ENCODE data around the gene RAD51B.

- TF ChIP-seq FOXP4 (CRISPR knock-in tag; IDR thresholded peaks at IDR 0.05) (no peak), CTCF (CRISPR knock-in tag; IDR thresholded peaks at IDR 0.05) (no peak), MAX (IDR thresholded peaks at IDR 0.05) (no peak), EZH2 (conservative IDR thresholded peaks at IDR 0.05; ENCODE audit: low read depth, low read length) (no peak), ZBTB44 (CRISPR knock-in tag; IDR thresholded peaks at IDR 0.05) (no peak), NCOA1 (CRISPR knock-in tag; IDR thresholded peaks at IDR 0.05) (no peak), NCOR1 (IDR thresholded peaks at IDR 0.05; ENCODE audit: borderline replicate concordance, low read length) (no peak), ZNF556 (CRISPR knock-in tag; IDR thresholded peaks at IDR 0.05; ENCODE audit: borderline replicate concordance) (no peak), STAT6 (CRISPR knock-in tag; IDR thresholded peaks at IDR 0.05; ENCODE audit: borderline replicate concordance) (no peak), ZNF841 (CRISPR knock-in tag; IDR thresholded peaks at IDR 0.05; ENCODE audit: borderline replicate concordance) (no peak), ZFP1 (CRISPR knock-in tag; IDR thresholded peaks at IDR 0.05) (no peak)
Observed at GRCh38 chr14:68214431-68214830, 394.9 kb downstream of the RAD51B start.

All from HepG2 (cell line).